NCI-H2227 (cell line): ENCODE measurements around the gene HLTF.
"Not testable (repeated sequence)": the region's sequence is repeated elsewhere in the genome, so short reads cannot be mapped to it uniquely, and the experiment has no call there.

ENCODE experiments used
- DNase-seq: peaks from one replicate; lab custom pipeline; 2025; ENCODE audit not compliant: unreplicated experiment; lab: John Stamatoyannopoulos, UW

Gene HLTF, protein sequence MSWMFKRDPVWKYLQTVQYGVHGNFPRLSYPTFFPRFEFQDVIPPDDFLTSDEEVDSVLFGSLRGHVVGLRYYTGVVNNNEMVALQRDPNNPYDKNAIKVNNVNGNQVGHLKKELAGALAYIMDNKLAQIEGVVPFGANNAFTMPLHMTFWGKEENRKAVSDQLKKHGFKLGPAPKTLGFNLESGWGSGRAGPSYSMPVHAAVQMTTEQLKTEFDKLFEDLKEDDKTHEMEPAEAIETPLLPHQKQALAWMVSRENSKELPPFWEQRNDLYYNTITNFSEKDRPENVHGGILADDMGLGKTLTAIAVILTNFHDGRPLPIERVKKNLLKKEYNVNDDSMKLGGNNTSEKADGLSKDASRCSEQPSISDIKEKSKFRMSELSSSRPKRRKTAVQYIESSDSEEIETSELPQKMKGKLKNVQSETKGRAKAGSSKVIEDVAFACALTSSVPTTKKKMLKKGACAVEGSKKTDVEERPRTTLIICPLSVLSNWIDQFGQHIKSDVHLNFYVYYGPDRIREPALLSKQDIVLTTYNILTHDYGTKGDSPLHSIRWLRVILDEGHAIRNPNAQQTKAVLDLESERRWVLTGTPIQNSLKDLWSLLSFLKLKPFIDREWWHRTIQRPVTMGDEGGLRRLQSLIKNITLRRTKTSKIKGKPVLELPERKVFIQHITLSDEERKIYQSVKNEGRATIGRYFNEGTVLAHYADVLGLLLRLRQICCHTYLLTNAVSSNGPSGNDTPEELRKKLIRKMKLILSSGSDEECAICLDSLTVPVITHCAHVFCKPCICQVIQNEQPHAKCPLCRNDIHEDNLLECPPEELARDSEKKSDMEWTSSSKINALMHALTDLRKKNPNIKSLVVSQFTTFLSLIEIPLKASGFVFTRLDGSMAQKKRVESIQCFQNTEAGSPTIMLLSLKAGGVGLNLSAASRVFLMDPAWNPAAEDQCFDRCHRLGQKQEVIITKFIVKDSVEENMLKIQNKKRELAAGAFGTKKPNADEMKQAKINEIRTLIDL

DNA sequence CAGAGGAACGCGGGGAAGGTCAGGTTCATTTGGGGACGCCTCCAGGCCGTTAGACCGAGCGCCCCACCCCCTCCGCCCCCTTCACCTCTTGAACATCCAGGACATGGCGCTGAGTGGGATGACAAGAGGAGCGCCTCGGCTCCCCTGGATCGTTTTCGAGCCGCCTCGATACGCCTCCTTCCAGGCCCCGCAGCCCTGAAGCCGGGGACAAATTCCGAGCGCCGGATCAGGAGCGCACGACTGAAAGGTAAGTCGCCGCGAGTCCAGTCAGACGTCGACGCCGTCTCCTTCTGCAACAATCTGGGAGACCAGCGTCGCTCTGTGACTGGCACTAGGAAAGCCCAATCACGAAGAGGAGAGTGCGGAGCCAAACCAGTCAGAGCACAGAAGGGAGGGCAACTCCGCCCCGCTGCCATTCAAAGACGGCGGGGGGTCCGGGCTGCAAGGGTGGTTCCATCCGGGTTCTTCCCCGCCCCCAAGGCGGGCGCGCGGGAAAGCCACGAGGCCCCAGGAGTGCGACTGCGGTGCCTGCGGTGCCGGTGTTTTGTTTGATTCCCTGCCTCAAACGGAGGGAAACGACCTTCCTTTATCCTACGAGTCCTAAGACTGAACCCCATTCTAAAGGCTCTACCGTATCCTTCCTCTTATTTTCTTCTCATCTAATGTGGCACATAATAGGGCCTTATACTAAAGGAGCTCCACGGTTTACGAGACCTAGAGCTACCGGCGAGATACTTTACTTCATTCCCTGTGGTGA, at the start of gene HLTF:
Gene HLTF, minus strand, starts transcription at position 302 of the 757 bp plus-strand sequence. Its CDS starts 197 bp downstream, at position 105.
- DNase-seq = peak; percentile 96

DNA sequence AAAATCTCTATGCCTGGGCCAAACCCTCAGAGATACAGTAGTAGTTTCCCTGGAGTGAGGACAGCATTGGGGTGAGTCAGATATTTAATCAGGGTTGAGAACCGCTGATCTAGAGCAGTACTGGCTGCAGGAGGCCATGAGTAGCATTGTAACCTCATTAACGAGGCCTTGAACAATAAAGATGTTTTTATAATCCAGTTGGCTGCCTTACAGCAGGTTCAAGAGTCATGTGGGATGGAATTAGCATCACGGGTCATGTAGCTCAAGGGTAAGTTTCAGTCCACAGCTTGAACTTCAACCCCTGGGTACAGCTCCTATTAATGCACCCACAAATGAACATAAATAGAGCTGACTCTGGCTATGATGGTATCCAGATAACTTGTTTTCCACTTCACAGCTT, 48.2 kb upstream of the HLTF start:
- no peak for DNase-seq

DNA sequence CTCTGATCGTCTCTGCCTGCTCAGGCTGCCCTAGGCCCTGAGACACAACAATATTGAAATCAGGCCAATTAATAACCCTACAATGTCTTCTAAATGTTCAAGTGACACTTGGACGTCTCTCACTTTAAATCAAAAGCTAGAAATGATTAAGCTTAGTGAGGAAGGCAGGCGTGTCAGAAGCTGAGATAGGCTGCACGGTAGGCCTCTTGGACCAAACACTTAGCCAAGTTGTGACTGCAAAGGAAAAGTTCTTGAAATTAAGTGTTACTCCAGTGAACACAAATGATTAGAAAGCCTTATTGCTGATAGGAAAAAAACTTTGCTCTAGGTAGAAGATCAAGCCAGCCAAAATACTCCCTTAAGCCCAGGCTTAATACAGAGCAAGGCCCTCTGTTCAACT, 45.3 kb upstream of the HLTF start:
- DNase-seq = no peak

DNA sequence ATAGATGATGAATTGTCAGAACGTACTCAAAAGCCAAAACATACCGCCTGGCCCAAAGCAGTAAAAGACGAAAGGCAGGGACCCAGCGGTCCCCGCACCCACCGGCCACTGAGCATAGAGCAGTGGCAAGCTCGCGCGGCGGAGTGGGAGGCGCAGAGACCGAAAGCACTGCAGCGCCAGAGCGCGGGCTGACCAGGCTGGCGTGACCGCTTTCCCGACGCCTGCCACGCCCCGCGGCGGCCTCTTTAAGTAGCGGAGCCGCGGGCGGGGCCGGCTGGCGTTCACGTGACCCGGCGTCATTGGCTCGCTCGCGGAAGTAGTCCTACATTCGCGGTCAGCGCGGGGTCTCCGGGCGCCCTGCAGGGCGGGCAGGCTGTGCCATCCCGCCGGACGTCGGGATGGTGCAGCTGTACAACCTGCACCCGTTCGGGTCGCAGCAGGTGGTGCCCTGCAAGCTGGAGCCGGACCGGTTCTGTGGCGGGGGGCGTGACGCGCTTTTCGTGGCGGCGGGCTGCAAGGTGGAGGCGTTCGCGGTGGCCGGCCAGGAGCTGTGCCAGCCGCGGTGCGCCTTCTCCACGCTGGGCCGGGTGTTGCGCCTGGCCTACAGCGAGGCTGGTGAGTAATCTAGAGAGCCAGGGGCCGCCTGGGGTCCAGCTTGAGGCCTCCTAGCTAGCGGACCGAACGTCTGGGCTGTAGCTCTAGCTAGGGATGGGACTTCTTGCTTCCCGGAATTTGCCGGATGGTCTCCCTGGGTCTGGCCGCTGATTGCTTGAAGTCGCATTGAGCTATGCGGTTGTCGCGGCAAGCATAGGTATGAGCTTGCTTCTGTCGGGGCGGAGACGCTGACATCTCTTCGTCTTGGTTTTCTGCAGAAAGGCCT, 43.2 kb upstream of the HLTF start, which contains the start of gene HPS3:
Gene HPS3, plus strand, starts transcription at position 313 of the 880 bp plus-strand sequence. Its CDS starts 86 bp downstream, at position 399.
- peak; percentile 93 for DNase-seq

DNA sequence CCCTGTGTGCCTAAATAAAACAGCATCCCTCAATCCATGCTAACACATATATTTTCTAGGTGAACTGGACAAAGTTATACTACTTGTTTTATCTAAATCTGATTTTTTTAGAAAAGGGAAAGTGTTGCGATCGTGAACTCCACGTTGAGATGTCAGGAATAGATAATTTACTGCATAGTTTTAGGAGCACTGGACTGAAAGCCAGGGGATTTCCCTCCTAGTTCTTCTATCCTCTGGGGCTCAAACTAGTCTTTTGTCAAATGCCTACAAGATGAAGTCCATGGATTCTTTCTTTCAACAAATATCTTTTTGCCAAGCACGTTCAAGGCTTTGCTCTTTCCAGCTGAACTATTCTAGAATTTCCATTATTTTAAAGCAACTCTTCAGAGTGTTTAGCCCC, 42.5 kb upstream of the HLTF start:
- DNase-seq = no peak

DNA sequence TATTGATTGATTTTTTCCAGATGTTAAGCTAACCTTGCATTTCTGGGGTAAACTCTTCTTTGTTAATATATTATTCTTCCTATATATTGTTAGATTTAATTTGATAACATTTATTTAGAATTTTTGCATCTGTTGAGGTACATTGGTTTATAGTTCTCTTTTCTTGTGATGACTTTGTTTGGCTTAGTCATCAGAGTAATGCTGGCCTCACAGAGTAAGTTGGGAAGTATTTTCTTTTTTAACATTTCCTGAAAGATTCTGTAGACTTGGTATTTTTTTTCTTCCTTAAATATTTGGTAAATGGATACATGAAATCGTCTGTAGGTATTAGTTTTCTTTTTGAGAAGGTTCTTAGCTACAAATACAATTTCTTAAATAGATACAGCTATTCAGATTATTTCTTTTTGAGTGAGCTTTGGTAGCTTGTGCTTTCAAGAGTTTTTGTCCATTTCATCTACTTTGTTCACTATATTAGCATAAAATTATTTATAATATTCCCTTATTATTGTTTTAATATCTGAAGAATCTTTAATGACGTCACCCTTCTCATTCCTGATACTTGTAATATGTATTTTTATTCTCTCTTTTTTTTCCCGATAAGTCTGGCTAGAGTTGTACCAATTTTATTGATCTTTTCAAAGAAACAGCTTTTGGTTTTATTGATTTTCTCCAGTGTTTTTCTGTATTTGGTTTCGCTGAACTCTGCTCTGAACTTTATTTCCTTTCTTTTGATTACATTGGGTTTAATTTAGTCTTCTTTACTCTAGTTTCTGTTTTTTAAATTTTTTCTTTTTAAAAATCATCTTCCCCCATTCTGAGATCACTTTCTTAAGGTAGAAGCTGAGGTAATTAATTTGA, 36.6 kb upstream of the HLTF start:
- DNase-seq = no peak

DNA sequence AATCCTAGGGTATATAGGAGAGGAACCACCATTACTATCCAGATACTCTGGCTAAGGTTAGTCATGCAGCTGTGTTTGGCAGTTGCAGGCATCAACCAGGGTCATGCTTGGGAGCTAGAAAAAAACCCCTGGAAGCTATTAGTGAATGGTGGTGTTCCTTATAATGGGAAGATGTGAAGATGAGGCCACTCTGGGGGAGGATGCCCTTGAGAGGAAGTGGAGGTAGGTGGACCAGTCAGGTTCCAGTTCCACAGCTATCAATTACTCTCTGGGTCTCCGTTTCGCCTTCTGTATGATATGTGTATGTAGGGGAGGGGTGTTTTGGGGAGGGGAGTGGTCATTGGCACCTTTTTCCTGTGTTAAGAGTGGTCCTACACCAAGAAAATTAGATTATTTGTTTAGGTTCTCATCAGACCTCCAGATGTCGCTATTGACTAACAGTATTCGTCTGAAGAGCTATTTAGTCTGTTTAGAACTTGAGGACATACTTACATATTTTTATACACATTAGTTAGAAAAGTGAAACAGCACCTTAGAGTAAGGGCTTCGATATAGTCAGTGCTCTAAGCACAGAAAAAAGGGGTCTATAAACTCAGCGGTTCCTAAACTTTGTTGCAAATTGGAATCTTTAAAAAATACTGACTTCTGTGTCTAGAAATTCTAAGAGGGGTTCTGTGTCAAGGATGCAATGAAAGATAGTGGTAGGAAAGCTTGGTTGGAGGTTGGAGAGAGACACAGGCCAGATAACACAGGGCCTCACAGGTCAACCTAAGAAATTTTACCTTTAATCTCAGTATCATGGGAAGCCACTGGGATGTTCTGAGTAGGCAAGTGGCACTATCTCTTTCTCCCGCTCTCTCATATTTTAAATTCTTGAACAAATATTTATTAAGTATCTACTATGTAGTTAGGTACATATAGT, 34.0 kb upstream of the HLTF start:
- DNase-seq = peak; percentile 52

DNA sequence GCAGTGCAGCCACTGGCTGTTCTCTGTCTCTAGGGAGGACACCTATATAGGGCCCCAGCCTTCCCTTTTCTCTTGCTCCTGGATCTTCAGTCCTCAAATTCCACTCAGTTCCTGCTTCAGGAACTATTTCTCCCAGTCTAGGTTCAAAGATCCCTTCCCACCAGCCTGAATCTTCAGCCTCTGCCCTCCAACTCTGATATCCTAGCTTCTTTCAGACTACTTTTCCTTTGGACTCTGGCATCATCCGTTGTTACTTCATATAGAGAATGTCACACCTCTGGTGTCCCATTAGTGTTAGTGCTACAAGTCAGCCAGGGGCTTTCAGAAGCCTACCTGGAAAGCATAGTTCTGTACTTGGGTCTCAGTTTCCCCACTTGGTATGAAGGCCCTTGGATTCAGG, 33.1 kb upstream of the HLTF start:
- no peak for DNase-seq

DNA sequence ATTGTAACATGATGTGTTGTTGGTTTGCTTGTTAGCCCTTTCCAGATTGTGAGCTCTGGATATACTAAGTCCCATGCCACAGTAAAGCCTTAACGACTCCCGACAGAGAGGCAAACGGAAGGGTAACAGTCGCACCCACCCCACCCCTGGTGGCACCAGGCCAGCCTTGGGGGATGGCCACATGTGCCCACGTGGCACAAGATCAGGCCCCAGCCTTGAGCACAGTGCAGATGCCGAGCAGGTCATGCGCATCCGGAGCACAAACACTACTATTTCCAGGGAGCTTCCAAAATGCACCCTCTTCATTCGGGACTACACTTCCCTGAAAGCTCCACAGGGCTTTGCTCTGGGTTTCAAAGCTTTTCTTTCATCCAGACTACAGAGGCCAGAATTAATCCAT, 32.4 kb upstream of the HLTF start:
- no peak for DNase-seq

DNA sequence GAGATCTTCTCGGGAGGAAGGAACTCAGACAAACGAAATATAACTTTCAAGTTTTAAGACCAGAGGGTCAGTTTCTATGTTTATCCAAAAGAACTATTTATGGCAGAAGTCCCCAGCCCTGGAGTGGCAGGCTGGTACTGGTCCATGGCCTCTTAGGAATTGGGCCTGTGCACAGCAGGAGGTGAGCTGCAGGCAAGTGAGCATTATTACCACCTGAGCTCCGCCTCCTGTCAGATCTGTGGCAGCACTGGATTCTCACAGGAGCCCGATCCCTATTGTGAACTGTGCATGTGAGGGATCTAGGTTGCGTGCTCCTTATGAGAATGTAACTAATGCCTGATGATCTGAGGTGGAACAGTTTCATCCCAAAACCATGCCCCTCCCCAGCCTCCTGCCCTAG, 28.8 kb upstream of the HLTF start:
- no peak for DNase-seq

DNA sequence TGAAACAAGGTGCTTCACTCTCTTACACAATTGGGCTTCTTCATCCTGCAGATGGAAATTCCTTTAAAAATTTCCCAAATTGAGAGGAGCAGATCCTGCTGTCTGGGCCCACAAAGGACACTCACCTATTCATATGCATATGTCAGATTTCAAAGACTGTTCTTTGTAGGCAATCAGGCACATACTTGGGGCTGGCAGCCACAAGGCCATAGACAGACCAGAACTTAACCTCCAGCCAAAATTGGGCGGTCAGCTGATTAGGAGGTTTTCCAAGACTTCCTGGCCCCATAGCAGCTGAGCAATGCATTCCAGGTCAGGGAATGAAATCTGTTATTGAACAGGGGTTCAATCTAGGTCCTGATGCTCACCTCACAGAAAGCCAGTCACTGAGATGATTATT, 28.1 kb upstream of the HLTF start:
- DNase-seq = no peak

DNA sequence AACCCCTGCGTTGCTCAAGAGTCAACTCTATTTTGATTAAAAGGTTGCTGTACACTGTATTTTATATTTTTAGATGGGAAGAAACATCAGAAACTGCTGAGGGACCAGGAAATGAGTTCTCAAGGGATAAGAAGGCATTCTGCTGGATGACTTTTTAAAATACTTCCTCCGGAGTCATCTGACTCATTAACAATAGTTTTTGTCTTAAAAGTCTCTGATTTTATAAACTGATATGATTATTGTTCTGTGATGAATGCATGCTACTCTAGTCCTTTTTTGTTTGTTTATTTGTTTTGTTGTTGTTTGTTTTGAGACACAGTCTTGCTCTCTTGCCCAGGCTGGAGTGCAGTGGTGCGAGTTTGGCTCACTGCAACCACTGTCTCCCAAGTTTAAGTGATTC, 18.2 kb upstream of the HLTF start:
- no peak for DNase-seq

DNA sequence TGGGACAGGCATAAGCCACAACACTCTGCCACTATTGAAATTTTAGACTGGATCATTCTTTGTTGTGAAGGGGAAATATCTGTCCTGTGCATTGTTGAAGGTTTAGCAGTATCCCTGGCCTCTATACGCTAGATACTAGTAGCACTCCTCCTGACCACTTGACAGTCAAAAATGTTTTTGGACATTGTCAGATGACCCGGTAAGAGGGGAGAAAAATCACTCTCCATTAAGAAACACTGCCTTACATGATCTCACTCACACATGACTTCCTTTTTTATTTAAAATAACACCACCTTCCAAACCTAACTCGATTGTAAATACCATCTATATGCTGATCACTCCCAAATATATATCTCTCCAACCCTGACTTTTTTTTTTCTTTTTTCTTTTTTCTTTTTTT, 15.3 kb upstream of the HLTF start:
- no peak for DNase-seq

DNA sequence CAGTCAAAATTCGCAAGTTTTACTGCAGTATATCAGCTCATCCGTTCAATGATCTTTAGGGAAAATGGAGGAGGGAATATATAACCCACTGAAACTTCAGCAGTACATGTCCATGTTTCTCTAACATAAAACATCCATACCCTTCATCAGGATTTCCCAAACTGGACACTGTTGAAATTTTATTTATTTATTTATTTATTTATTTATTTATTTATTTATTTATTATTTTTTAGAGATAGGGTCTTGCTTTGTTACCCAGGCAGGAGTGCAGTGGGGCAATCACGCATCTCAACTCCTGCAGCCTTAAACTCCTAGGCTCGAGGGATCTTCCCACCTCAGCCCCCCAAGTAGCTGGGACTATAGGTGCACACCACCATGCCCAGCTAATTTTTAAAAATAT, 14.8 kb upstream of the HLTF start:
- DNase-seq = no peak

DNA sequence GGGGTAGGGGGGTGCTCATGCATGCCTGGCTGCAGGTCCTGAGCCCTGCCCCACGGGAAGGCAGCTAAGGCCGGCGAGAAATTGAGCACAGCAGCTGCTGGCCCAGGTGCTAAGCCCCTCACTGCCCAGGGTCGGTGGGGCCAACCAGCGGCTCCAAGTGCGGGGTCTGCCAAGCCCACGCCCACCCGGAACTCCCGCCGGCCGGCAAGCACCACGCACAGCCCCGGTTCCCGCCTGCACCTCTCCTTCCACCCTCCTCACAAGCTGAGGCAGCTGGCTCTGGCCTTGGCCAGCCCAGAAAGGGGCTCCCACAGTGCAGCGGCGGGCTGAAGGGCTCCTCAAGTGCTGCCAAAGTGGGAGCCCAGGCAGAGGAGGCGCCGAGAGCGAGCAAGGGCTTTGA, 11.7 kb upstream of the HLTF start:
- DNase-seq = not testable (repeated sequence)

DNA sequence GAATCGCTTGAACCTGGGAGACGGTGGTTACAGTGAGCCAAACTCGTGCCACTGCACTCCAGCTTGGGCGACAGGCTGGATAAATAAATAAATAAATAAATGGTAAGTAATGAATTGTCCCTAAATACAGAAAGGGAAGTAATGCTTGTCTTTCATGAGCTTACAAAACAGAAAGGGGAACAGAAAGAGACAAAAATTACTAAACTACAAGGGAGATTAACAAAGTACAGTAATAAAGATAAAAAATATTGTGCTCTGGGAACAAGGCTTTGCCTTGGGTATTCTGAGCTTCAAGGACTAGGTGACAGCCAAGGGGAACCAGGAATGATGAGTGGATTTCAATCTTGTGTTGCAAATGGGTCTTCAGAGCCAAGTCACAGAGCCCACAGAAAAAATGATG, 9.2 kb upstream of the HLTF start:
- no peak for DNase-seq

DNA sequence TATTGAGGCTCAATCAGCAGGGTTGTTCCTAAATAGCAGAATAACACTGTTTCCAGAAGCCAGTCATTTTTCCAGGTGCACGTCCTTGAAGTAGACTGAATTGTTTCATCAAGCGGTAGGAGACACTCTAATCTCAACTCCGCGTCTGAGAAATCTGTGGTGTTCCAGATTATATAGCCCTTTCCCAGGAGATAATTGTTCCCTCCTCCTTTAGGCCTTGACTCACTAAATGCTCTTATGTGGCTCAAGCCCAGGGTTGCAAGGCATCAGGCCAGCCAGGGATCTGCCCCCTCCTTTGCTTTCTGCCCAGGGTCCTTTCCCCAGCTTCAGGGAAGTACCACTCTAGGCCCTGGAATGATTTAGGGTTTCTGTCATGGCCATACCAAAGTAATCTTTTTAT, 5.7 kb upstream of the HLTF start:
- DNase-seq = peak; percentile 11

DNA sequence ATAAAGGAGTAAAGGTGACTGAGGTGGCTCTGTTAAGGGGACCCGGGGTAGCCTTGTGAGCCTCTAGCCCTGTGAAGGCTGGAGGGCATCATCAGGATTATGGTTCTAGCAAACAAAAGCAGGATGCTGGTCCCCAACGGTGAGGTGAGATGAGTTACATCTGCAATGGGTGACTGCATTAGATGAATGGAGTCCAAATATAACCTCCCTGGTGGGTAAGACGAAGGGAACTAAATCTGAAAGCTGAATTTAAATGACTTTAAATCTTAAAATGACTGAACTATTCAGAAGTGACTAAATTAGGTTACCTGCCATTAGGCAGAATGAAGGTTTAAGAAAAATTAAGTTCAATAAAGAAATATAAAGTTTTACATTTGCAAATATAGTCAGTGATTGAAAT, 4.6 kb upstream of the HLTF start:
- no peak for DNase-seq
